GM19239 (cell line): ENCODE results near the gene ZNF771.
"Not testable (repeated sequence)": the region's sequence is repeated elsewhere in the genome, so short reads cannot be mapped to it uniquely, and the experiment has no call there.

ENCODE experiments used
- DNase-seq: peaks from one replicate; pipeline ENCODE4 v3.0.0; 2011; ENCODE audit warnings: low spot score; ENCODE audit not compliant: insufficient read length
- FAIRE-seq: peaks from 2 replicates; lab custom pipeline; 2011; peaks lifted over from hg19 to GRCh38; lab: Jason Lieb, UNC

The ZNF771 gene

GRCh38 chr16:30374538-30374937 lies 32.9 kb upstream of the ZNF771 start, which contains the start of gene MYL11:
Gene MYL11, plus strand, starts transcription at chr16:30374802. Its CDS starts 56 bp downstream, at chr16:30374858.
- DNase-seq: no peak
- no peak for FAIRE-seq

- DNase-seq: no peak
- FAIRE-seq: no peak
Observed at GRCh38 chr16:30375864-30376263, 31.5 kb upstream of the ZNF771 start.

GRCh38 chr16:30376461-30376902 lies 30.9 kb upstream of the ZNF771 start:
- FAIRE-seq: no peak
- DNase-seq: no peak

GRCh38 chr16:30377050-30377811 lies 30.2 kb upstream of the ZNF771 start:
- DNase-seq (no peak), FAIRE-seq (peak; percentile 58)

GRCh38 chr16:30377812-30378235 lies 29.6 kb upstream of the ZNF771 start:
- FAIRE-seq: peak; percentile 77
- DNase-seq: peak; percentile 60

- DNase-seq (peak; percentile 90), FAIRE-seq (peak; percentile 91)
Observed at GRCh38 chr16:30378236-30379157, 28.9 kb upstream of the ZNF771 start.

GRCh38 chr16:30379158-30379783 lies 28.1 kb upstream of the ZNF771 start:
- FAIRE-seq (no peak), DNase-seq (no peak)

- no peak for DNase-seq
- FAIRE-seq: no peak
Observed at GRCh38 chr16:30380072-30380802, 27.2 kb upstream of the ZNF771 start.

GRCh38 chr16:30380803-30381208 lies 26.6 kb upstream of the ZNF771 start:
- no peak for FAIRE-seq
- DNase-seq: no peak

GRCh38 chr16:30381291-30382041 lies 25.9 kb upstream of the ZNF771 start:
- no peak for DNase-seq

GRCh38 chr16:30382111-30382881 lies 25.1 kb upstream of the ZNF771 start, which contains the start of gene SEPTIN1:
Gene SEPTIN1, minus strand, starts transcription at chr16:30382561. Its CDS starts 19 bp downstream, at chr16:30382542.
- DNase-seq: no peak
- peak; percentile 86 for FAIRE-seq

More at GRCh38 chr16:30381291-30382041, 25.9 kb upstream of the ZNF771 start:
- FAIRE-seq: peak; percentile 63

- DNase-seq (no peak), FAIRE-seq (no peak)
Observed at GRCh38 chr16:30383521-30383920, 23.9 kb upstream of the ZNF771 start.

- FAIRE-seq (no peak), DNase-seq (no peak)
Observed at GRCh38 chr16:30394592-30395154, 12.7 kb upstream of the ZNF771 start.

GRCh38 chr16:30395155-30395991 lies 12.0 kb upstream of the ZNF771 start, which contains the start of gene ZNF48:
Gene ZNF48, plus strand, starts transcription at chr16:30395420. Its CDS starts 375 bp downstream, at chr16:30395795.
- no peak for FAIRE-seq
- peak; percentile 76 for DNase-seq

- DNase-seq: no peak
- no peak for FAIRE-seq
Observed at GRCh38 chr16:30395992-30396585, 11.3 kb upstream of the ZNF771 start.

- FAIRE-seq, DNase-seq: not testable (repeated sequence)
Observed at GRCh38 chr16:30396627-30397026, 10.8 kb upstream of the ZNF771 start.
